HG03280 (cell line): ENCODE data around the gene CGB2.
"Not testable (repeated sequence)": the region's sequence is repeated elsewhere in the genome, so short reads cannot be mapped to it uniquely, and the experiment has no call there.

Experiments
- ATAC-seq: cut with Tn5 transposase; IDR thresholded peaks from one replicate; pipeline ENCODE4 v1.9.1; 2021; ENCODE audit warnings: mild to moderate bottlenecking, moderate library complexity; ENCODE audit not compliant: unreplicated experiment

CGB2 gene

DNA sequence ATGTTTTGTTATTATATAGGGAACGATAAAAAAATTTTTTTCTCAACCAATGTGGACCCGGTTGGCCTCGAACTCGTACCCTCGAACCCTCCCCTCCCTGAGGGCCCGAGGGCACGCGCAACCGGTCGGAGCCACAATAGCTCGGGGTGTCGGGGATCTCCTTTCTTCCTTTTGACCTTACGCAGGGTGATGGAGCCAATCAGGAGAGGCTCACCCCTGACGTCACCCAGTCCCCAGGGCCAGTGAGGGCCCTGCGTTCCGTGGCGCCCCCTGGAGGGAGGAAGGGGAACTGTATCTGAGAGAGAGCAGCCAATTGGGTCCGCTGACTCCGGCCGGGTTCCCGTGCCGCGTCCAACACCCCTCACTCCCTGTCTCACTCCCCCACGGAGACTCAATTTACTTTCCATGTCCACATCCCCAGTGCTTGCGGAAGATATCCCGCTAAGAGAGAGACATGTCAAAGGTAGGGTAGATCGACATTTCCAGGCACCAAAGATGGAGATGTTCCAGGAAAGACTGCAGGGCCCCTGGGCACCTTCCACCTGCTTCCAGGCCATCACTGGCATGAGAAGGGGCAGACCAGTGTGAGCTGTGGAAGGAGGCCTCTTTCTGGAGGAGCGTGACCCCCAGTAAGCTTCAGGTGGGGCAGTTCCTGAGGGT, at the start of gene CGB2:
Gene CGB2, plus strand, starts transcription at position 249 of the 660 bp plus-strand sequence. Its CDS starts 206 bp downstream, at position 455.
- ATAC-seq: not testable (repeated sequence)

DNA sequence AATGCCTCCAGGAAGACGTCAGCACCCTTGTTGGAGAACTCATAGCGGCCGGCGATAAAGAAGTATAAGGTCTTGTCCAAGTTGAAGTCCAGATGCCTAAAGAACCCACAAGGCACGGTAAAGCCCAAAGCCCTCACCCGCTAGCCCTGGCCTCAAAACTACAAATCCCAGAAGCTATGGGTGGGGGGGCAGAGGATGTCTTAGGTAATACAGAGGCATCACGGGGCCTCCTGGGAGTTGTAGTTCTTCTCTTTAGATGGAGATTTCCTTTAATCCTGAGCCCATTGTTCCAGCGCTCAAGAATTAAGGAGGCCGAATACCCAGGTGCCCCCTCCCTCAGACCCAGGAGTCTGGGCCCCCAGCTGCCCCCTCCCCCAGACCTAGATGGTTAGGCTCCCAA, 49.4 kb upstream of the CGB2 start:
- no peak for ATAC-seq

DNA sequence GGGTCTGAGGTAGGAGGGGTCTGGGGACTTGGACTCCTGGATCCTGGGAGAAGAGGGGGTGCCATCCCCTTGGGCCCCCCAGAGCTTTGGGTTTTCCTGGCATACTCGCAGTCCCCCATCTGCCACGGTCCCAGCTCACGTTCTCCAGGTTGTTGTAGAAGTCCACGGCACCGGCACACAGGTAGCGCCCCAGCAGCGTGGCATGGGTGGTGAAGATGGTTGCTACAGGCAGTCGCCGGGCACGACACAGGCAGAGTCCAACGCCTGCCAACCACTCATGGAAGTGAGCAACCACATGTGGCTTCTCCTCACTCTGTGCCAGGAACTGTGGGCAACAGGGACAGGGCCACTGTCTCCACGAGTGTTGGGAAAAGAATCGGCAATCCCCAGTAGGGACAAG, 46.0 kb upstream of the CGB2 start:
- no peak for ATAC-seq

DNA sequence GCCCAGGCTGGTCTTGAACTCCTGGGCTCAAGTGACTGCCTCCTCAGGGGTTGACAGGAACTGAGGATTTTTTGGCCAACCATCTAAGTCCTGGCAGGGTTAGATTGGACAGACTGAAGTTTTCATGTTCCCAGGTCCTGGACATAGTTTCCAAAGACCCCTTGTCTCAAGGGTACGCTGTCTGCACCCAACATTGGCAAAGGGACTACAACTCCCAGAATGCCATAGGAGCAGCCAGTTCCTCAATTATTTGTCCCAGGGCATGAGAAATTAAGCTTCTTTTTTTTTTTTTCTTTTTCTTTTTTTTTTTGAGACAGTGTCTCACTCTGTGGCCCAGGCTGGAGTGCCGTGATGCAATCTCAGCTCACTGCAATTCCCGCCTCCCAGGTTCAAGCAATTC, 45.5 kb upstream of the CGB2 start:
- ATAC-seq: no peak

DNA sequence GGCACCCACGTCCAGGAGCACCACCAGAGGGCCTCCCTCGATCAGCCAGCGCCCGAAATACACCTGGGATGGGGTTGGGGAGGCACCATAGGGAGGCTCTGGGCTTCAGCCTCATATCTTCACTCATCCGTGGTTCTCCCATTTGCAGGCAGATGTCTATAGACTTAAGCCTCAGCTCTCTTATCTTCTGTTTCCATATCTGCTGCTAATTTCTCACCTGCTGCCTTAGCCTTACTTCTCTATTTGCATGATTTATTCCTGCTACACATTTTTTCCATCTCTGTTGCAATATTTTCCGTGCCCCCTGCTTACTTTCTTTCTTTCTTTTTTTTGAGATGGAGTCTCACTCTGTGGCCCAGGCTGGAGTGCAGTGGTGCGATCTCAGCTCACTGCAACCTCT, 44.4 kb upstream of the CGB2 start:
- no peak for ATAC-seq

DNA sequence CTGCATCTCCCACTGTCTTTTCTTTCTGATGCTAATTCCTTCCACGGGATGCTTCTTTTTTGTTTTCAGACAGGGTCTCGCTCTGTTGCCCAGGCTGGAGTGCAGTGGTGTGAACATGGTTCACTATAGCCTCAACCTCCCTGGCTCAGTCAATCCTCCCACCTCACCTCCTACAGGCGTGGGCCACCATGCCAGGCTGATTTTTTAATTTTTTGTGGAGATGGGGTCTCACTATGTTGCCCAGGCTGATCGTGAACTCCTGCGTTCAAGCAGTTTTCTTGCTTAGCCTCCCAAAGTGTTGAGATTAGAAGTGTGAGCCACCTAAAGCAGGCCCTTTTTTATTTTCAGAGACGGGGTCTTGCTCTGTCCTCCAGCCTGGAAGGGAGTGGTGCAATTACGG, 43.4 kb upstream of the CGB2 start:
- no peak for ATAC-seq

DNA sequence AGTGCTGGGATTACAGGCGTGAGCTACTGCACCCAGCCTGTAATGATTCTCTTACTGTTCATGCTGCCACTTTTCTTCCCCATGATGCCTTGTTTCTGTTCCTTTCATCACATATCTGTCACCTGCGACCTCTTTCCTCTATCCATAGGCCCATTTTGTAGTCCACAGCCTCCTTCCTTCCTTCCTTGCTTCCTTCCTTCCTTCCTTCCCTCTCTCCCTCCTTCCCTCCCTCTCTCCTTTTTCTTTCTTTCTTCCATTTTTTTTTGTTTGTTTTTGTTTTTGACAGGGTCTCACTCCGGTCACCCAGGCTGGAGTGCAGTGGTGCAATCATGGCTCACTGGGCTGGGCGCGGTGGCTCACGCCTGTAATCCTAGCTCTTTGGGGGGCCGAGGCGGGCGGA, 42.8 kb upstream of the CGB2 start:
- ATAC-seq: no peak

DNA sequence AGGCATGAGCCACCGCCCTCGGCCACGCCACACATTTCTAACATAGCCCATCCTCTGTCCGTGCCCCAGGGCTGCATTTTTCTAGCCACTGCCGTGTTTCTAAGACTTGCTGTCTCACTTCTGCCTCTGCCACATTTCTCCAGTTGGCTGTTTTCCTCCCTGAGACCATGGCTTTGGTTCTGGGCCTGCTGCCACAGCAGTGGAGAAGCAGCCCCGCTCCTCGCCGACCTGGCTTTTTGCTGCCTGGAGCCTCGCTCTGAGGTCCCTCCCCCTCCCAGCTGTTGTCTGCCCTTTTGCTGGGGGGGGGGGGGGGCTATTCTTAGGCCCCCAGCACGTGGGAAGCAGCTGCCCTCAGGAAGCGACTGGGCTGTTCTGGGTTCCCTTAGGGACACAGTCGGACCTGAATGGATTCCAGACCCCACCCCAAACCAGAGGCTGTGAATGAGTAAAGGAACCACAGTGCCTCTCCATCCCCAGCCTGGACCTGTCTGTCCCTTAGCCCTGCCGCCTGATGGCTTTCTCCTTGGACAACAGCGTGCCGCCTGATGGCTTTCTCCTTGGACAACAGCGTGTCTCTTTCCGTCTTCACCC, 41.9 kb upstream of the CGB2 start:
- no peak for ATAC-seq

DNA sequence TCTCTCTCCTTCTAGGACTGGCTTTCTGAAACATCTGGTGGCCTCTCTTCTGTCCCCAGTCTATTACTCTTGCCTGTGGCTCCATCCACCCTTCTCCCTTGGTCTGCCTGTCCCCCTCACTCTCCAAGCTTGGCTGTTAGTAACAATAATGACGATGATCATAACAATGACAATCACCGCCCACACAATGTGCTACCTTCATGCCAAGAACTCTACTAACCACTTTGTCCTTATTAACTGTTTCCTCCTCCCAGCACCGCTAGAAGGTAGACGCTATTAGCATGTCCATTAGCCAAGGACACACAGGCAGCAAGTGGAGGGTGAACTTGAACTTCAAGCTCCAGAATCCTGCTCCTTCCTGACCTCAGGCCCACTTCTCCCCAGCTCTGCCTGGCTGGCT, 41.3 kb upstream of the CGB2 start:
- ATAC-seq: no peak

DNA sequence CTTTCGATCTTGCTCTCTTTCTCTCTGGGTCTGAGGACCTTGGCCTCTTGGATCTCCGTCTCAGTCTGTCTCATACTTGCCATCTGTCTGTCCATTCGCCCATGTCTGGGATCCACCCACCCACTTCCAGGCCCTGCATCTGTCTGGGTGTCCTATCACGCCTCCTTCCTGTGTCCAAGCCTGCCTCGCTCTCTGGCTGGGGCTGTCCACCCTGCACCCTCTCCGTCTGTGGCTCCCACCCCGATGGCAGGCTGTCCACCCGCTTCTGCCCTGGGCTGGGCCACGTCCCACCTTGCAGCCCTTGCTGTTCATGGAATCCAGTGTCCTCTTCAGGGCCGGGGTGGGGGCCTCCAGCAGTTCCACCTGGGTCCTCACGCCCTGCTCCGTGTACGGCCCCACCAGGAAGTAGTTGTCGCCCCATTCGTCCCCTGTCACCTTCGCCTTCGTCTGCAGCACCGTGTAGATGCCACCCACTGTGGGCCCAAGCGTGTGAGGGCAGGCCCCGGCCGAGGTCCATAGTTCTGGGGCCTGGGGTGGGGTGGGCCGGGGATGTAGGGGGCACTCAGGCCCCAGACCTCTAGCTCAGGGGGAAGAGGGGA, 40.6 kb upstream of the CGB2 start:
- no peak for ATAC-seq

DNA sequence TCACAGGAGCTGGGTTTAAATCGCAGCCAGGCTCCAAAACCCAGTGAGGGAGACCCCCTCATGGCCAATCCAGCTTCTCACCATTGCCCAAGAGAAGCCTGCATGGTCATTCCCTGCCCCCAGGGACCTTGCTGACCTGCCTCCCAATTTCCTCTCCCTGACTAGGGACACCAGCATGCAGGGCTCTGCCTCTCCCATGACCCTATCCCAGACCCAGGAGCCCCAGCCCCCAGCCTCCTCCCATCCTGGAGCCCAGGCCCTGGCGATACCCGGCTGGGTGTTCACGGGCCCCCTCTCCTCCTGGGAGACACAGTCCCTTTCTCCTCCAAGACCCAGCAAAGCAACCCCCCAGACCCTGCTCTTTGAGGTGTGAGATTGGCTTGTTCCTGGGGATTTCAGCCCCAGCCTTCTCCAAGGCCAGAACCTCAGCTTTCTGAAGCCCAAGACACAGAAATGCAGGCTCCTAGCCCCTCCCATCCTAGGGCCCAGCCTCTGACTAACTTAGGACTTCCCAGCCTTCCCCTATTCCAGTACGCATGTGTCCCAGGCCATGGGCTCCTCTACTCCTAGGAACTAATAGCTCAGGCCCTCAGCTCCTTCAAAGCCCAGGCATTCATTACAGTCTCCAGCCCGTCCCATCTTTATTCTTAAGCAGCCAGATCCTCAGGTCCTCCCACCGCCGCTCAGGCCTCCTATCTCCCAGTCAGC, 39.7 kb upstream of the CGB2 start:
- ATAC-seq: no peak

DNA sequence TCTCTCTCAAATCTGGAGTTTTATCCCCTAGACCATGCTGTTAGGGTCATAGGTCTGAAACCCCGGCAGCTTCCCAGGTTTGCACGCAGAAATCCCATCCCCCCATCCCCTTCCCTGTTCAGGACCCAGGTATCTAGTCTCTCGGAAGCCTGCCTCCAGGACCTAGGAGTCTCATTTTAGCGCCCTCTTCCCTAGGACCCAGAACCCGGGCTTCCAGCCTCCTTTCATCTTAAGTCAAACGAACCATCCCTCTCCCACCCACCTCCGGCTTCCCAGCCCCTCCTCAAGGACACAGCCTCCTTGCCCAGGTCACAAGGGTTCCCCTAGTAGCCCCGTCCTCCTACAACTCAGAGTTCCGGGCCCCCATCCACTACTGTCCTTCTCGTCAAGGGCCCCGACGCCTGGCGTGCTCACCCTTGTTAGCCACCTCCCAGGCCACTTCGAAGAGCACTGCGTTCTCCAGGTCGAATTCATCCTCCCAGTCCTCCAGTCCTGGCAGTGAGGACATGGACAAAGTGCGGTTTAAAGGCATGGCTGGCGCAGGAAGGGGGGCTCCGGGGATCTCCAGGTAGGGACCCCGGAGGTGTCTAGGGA, 39.0 kb upstream of the CGB2 start:
- no peak for ATAC-seq

DNA sequence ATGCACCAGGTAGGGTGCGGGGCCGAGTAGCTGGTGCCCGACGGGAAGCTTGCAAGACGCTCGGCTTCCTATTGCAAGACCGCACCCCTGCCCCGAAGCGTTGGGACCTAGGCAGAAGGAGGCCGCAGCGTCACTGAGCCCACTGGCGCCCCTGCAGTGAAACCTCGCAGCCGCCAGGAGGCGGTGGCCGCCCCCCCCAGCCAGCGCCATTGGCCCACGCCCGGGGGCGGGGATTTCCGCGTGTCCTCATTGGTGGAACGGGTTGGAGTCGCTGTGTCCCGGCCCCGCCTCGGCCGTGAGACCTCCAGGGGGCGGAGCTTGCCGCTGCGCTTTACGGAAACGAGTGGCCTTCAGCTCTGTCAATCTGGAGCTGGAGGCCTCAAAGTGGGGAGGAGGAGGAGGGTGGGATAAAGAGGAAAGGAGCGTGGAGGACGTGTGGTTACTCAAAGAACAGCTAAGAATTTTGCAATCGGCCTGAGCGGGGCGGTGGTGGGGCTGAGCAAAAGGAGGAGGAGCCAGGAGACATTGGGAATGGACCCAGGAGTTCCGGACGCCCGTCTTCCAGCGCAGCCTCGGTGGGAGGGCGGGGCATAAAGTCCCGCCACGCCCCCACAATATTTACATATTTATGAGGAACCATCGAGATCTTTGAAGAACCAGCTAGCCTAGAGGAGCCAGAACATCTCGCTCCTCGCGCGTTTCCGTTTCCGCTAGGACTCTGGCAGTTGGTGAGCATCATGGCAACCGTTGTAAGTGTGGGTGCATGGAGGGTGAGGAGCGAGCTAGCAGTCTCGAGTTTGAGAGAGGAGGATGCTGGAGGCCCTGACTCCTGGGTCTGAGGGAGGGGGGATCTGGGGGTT, 38.3 kb upstream of the CGB2 start, which contains the start of the genes GYS1 and RUVBL2:
Gene GYS1, minus strand, starts transcription at position 135 of the 860 bp plus-strand sequence. CDS start 197 bp downstream, outside the sequence.
Gene RUVBL2, plus strand, starts transcription at position 713 of the 860 bp plus-strand sequence. Its CDS starts 25 bp downstream, at position 738.
- ATAC-seq: peak; percentile 85

DNA sequence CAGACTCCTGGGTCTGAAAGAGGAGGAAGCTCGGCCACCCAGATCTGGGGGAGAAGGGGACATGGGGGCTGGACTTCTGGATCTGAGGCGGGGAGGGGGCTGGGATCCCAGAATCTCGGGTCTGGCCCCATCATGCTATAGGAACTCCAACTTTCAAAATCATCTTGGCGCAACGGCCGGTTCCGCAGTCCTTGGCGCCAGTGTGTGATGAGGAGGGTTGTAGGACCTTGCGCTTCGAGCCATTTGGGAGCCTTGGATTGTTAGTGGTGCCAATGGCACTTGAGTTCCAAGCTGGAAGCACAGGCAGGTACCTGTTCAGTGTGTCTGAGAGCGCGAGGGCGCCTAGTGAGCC, 37.7 kb upstream of the CGB2 start:
- ATAC-seq: no peak

DNA sequence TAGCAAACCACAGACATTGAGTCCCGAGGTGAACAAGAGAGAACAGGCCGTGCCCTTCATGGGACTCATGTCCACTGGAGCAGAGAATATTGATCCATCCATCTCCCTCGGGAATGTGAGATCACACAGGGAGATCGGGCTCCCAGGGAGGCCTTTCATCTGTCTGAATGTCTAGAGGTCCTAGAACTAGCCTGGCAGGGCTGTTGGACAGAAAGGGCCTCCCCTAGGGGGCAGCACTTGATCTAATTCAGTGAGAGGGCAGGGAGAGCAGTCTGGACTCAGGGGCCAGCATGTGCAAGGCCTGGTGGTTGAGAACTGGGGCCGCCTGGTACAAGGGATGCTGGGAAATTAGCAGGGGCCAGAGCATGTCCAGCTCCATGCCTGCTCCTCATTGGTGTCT, 33.7 kb upstream of the CGB2 start:
- ATAC-seq: no peak

DNA sequence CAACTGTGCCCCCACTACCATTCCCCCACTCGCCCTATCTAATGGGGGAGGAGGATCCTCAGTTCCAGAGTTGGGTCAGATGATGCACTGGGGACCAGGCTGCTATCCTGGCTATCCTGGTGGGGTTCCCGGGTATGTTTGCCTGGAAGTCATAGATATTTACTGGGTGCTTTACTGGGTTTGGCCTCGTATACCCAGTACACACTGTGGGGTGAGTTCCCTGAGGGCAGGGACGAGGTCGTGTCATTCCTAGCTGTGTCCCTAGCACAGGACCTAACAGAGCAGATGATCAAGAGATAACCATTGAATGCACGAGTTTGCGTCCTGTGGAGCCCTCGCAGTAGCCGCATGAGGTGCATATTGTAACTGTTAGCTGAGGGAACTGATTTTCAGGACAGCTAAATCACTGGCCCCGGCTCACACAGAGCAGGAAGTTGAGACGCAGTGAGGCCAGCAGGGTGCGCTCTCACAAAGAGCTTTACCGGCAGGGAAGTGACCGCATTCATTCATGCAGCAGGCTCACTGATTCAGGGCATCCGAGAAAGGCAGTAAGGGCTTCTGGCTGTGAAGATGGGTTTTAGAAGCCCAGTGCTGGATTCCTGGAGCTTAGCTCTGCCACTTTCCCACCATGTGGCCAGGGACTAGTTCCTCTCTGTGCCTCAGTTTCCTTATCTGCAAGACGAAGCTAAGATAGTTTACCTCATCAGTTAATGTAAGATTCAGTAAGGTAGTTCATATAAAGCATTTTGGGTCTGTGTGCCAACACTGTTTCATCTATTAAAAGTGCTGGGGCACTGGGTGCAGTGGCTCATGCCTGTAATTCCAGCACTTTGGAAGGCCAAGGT, 32.0 kb upstream of the CGB2 start:
- no peak for ATAC-seq

DNA sequence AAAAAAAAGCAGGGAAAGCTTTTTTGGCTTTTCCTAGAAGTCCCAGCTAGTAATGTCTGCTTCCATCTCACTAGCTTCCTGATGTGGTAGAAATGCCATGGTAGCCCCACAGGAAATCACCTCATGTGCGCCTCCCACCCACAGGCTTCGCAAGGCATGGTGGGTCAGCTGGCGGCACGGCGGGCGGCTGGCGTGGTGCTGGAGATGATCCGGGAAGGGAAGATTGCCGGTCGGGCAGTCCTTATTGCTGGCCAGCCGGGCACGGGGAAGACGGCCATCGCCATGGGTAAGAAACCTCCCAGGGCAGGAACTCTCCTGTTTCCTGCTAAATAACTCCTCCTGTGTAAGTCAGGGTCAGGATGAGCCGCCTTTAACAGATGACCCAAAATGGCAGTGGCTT, 27.6 kb upstream of the CGB2 start:
- no peak for ATAC-seq

DNA sequence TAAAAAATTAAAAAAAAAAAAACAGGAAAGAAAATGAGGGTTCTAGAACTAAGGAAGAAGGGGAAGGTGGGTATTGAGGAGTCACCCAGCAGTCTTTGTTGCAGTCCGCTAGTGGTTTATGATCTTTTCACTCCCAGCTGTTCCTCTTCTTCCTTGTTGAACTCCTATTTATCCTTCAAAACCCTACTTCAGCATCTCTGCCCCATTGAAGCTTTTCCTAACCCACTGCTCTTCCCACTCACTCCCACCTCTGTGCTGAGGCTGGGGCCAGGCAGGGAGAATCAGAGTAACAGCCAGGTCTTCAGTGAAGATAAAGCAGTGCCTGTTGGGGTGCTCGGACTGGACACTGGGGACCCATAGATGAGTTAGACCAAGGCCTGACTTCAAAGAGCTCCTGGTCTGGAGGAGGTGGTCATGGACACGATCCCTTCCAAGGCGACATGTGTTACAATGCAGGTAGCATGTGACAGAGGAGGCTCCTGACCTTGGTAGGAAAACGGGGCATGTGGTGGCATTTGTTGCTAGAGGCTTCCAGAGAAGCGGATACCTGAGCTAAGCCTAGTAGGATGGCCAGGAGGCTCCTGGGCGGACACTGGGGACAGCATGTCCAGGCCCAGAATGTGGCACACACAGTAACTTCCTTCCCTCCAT, 26.6 kb upstream of the CGB2 start:
- ATAC-seq: no peak

DNA sequence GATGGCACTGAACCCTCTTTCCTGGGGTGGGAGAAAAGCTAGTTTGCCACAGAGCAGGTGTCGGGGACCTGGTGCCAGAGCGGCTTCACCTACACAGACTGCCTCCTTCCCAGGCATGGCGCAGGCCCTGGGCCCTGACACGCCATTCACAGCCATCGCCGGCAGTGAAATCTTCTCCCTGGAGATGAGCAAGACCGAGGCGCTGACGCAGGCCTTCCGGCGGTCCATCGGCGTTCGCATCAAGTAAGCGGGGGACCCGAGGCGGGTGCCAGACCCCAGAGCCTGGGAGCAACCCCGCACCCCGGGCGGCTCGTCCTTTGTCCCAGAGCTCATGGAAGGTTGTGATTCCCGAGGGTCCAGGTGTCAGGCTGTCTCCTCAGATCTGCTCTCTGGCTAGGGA, 24.8 kb upstream of the CGB2 start:
- ATAC-seq: no peak
